Adrenal gland (tissue), 12 donors: ENCODE data around the gene FARS2. TPM values are rescaled to one million over a fixed set of nuclear protein-coding genes. Genes with fewer than 3 reads are reported as not detected.
A peak's percentile ranks its signal among the peaks of the same experiment; 100 is the strongest.

ENCODE experiments used
- DNase-seq, 7 donors: peaks; one replicate each; pipeline ENCODE4 v3.0.0-alpha.2; 2019 to 2020
- H3K27ac ChIP-seq, 5 donors: fragments of 200-600 bp; sonication (generic) in 4 of 5; 1 replicate in 3 of 5; 2 replicates in 2 of 5; pipeline versions ENCODE4 v1.5.1 to v1.8.0; 2016 to 2020; ENCODE audit warnings: mild to moderate bottlenecking in 1 of 5
- H3K27me3 ChIP-seq: fragments of 200-600 bp; 2 replicates; pipeline ENCODE4 v1.8.0; 2021
- H3K36me3 ChIP-seq, 2 donors: fragments of 200-600 bp; replicated peaks in 1 of 2; 1 replicate in 1 of 2; 2 replicates in 1 of 2; pipeline versions ENCODE4 v1.5.1 to v1.8.0; 2018 to 2022
- H3K4me1 ChIP-seq, 2 donors: fragments of 200-600 bp; replicated peaks in 1 of 2; 1 replicate in 1 of 2; 2 replicates in 1 of 2; pipeline versions ENCODE4 v1.5.1 to v1.8.0; 2018 to 2021
- H3K4me3 ChIP-seq, 4 donors: fragments of 200-600 bp; sonication (generic) in 3 of 4; one replicate each; pipeline ENCODE4 v1.5.1; 2016 to 2018
- H3K9me3 ChIP-seq, 3 donors: fragments of 200-600 bp; sonication (generic) in 1 of 3; replicated peaks in 1 of 3; 1 replicate in 2 of 3; 2 replicates in 1 of 3; pipeline versions ENCODE4 v1.5.1 to v1.8.0; 2016 to 2021
- CTCF ChIP-seq, 6 experiments: fragments of 450-650 bp in 4 of 6; fragments of 200-600 bp in 2 of 6; sonication (generic) in 1 of 6; IDR thresholded peaks; 1 replicate in 5 of 6; 2 replicates in 1 of 6; pipeline versions ENCODE4 v1.5.1 to v1.8.0; 2016 to 2021; ENCODE audit warnings: antibody characterized with exemption in 6 of 6, mild to moderate bottlenecking in 2 of 6, moderate library complexity in 1 of 6
- POLR2A ChIP-seq, 2 donors: fragments of 450-650 bp; IDR thresholded peaks; one replicate each; pipeline ENCODE4 v1.6.1; 2017; ENCODE audit warnings: antibody characterized with exemption in 2 of 2, mild to moderate bottlenecking in 2 of 2, moderate library complexity in 1 of 2
- WGBS, 4 donors: extraction: QIAGEN DNeasy Blood & Tissue Kit in 2 of 4; methylation state at CpG; one replicate each; pipeline versions ENCODE4 v1.1.5 to v1.1.7; 2013 to 2017; 5-methylcytosine and 5-hydroxymethylcytosine counted together
- intact Hi-C, 2 donors: fragments of 100-400 bp; cut with DNase I; formaldehyde crosslinking; loops; one replicate each; pipeline versions ENCODE4 v1.14.1 to v1.15.0; 2022 to 2023
- polyA plus RNA-seq, 3 donors: library from polyadenylated mRNA; stranded (reverse); fragments of 200-250 nt in 2 of 3; fragments of 350-450 nt in 1 of 3; fragmentation: Illumina TruSeq in 1 of 3; extraction: RNeasy Lipid Tissue Mini Kit (QIAGEN cat#74804) in 1 of 3; gene quantifications; one replicate each; pipeline ENCODE4 v1.2.3, GENCODE V29; 2013 to 2014
- total RNA-seq, 9 donors: library from RNA; depleted of rRNA in 4 of 9; stranded (reverse); fragments of >200 nt in 4 of 9; fragments of 120-200 nt in 1 of 9; fragmentation: NEBNext Ultra II Directional in 1 of 9; extraction: Animal tissue kit (Norgen Biotek cat#: 25700) in 1 of 9; gene quantifications; one replicate each; pipeline versions ENCODE4 v1.1.0 to v1.2.4, GENCODE V29; 2013 to 2023
- donor health status: healthy with polysubstance abuse.
- donor health status: Bipolar disorder and iron deficiency.
- donor health status: DM: yes; HTN: yes; CAD: no.
- donor health status: DM: no; HTN: no; CAD: no.
- donor health status: DM: no; HTN: no; CAD: no.
- donor health status: DM: yes; HTN: yes; CAD: no.

Gene FARS2
- total and polyA plus RNA-seq, 12 donors, result 7.2 to 55.2 (median 19.8) TPM

- no peaks in the 10 kb centered on the region for H3K27me3 ChIP-seq
- no peaks in the 10 kb centered on the region for H3K36me3 ChIP-seq
- TF ChIP-seq CTCF (IDR thresholded peaks at IDR 0.05), result no peak
- no peak for TF ChIP-seq POLR2A (IDR thresholded peaks at IDR 0.05)
- no peak overlapping the region for H3K4me3 ChIP-seq
- no peak for DNase-seq
- H3K9me3 ChIP-seq, result no peaks in the 10 kb centered on the region
- intact Hi-C loops, result no loop called here
- WGBS, 4 donors, result 94 to 99% (median 97%) methylated on average over 6 of the region's 6 CpGs
- no peaks in the 10 kb centered on the region for H3K4me1 ChIP-seq
- no peak overlapping the region for H3K27ac ChIP-seq
These were observed 203.0 kb downstream of the FARS2 start for GRCh38 chr6:5464099-5464885.

- peak in 3 of 7 donors; percentile 19 to 47 (median 32) for DNase-seq
- H3K27me3 ChIP-seq, result no peaks in the 10 kb centered on the region
- H3K9me3 ChIP-seq, result no peaks in the 10 kb centered on the region
- 85 to 92% (median 90%) methylated on average over 5 of the region's 5 CpGs for WGBS, 4 donors
- H3K4me3 ChIP-seq, result no peak overlapping the region
- no peaks in the 10 kb centered on the region for H3K4me1 ChIP-seq
- intact Hi-C loops, result no loop called here
- H3K27ac ChIP-seq, result no peak overlapping the region
- TF ChIP-seq CTCF (IDR thresholded peaks at IDR 0.05), result no peak
- TF ChIP-seq POLR2A (IDR thresholded peaks at IDR 0.05), result no peak
- no peaks in the 10 kb centered on the region for H3K36me3 ChIP-seq
These were observed 205.2 kb downstream of the FARS2 start for GRCh38 chr6:5466281-5467136.

GRCh38 chr6:5468586-5468985 is 207.3 kb downstream of the FARS2 start:
- intact Hi-C loops, result no loop called here
- H3K4me3 ChIP-seq, result no peak overlapping the region
- H3K27me3 ChIP-seq, result no peaks in the 10 kb centered on the region
- H3K4me1 ChIP-seq, result no peaks in the 10 kb centered on the region
- 86 to 92% (median 90%) methylated on average over 4 of the region's 4 CpGs for WGBS, 4 donors
- no peaks in the 10 kb centered on the region for H3K9me3 ChIP-seq
- no peak for DNase-seq
- H3K27ac ChIP-seq, result no peak overlapping the region
- TF ChIP-seq POLR2A (IDR thresholded peaks at IDR 0.05), result no peak
- H3K36me3 ChIP-seq, result no peaks in the 10 kb centered on the region

GRCh38 chr6:5469101-5469846 is 208.0 kb downstream of the FARS2 start:
- Histone ChIP-seq H3K27ac (no peak overlapping the region), H3K9me3 (no peaks in the 10 kb centered on the region), H3K4me3 (no peak overlapping the region), H3K36me3 (no peaks in the 10 kb centered on the region), H3K27me3 (no peaks in the 10 kb centered on the region), H3K4me1 (no peaks in the 10 kb centered on the region)
- intact Hi-C loops, result no loop called here
- 87 to 89% (median 87%) methylated on average over 14 of the region's 14 CpGs for WGBS, 4 donors
- TF ChIP-seq POLR2A (IDR thresholded peaks at IDR 0.05) (no peak), CTCF (IDR thresholded peaks at IDR 0.05) (no peak)
- DNase-seq, result no peak
